HEK293T (cell line): ENCODE results near the gene KRTAP22-2.

Experiments
- ELF4 ChIP-seq: fragments of 450-650 bp; IDR thresholded peaks from 2 replicates; pipeline ENCODE4 v1.6.1; 2017; ENCODE audit warnings: antibody characterized with exemption
- FOXA1 ChIP-seq: fragments of 450-650 bp; IDR thresholded peaks from 2 replicates; pipeline ENCODE4 v1.6.1; 2016; ENCODE audit warnings: mild to moderate bottlenecking
- FOXK2 ChIP-seq: fragments of 450-650 bp; IDR thresholded peaks from 2 replicates; pipeline ENCODE4 v1.6.1; 2016; ENCODE audit warnings: mild to moderate bottlenecking
- TARDBP ChIP-seq: fragments of 450-650 bp; IDR thresholded peaks from 2 replicates; pipeline ENCODE4 v1.6.1; 2016
- ZNF384 ChIP-seq: fragments of 450-650 bp; IDR thresholded peaks from 2 replicates; pipeline ENCODE4 v1.6.1; 2016

GRCh38 chr21:30580132-30580531 lies 10.1 kb downstream of the KRTAP22-2 start:
- TF ChIP-seq TARDBP: no peak
- no peak for TF ChIP-seq ELF4
- no peak for TF ChIP-seq FOXK2
- TF ChIP-seq ZNF384: no peak
- TF ChIP-seq FOXA1: no peak
